Heart left ventricle (tissue), 13 donors: ENCODE data around the gene MGARP.

ENCODE experiments used
- CTCF ChIP-seq, 12 donors: fragments of 200-600 bp; sonication (generic) in 4 of 12; IDR thresholded peaks; one replicate each; pipeline versions ENCODE4 v1.5.0 to v1.8.0; 2018 to 2022; ENCODE audit warnings: antibody characterized with exemption in 12 of 12, mild to moderate bottlenecking in 5 of 12
- POLR2A ChIP-seq, 2 donors: fragments of 450-650 bp; IDR thresholded peaks; one replicate each; pipeline ENCODE4 v1.6.1; 2017; ENCODE audit warnings: antibody characterized with exemption in 2 of 2, mild to moderate bottlenecking in 2 of 2, moderate library complexity in 2 of 2
- donor health status: ischemic (EF 13 %, LVEDD 7.1; RV severe dilation, severe dysfunction).
- donor health status: DM: no; HTN: yes; CAD: no.
- donor health status: DM: no; HTN: no; CAD: no.
- donor health status: ischemic (EF 25% LVEDD 6.9; RV normal size, moderate dysfunction).
- donor health status: ischemic (EF 25% LVEDD 5.7; RV mildly dilated, moderate dysfunction).
- donor health status: ischemic (EF 35%, LVEDD 5.7; RV mildly dilated, moderate dysfunction).
- donor health status: nonischemic (EF 11% LVEDD 7.7; RV severe dilation, severe dysfunction).
- donor health status: DM: yes; HTN: yes; CAD: no.
- donor health status: PGD.
- donor health status: ischemic (EF 29% LVEDD 5.4; RV normal size, mild dysfunction).
- donor health status: nonischemic (EF 23%, LVEDD 6.1; RV moderate dilation, normal function).

GRCh38 chr4:139256349-139256748 lies 23.7 kb downstream of the MGARP start:
- TF ChIP-seq CTCF (IDR thresholded peaks at IDR 0.05) (no peak), POLR2A (IDR thresholded peaks at IDR 0.05) (no peak)
